Measurements from ENCODE around the gene ANKRD61.

DNA sequence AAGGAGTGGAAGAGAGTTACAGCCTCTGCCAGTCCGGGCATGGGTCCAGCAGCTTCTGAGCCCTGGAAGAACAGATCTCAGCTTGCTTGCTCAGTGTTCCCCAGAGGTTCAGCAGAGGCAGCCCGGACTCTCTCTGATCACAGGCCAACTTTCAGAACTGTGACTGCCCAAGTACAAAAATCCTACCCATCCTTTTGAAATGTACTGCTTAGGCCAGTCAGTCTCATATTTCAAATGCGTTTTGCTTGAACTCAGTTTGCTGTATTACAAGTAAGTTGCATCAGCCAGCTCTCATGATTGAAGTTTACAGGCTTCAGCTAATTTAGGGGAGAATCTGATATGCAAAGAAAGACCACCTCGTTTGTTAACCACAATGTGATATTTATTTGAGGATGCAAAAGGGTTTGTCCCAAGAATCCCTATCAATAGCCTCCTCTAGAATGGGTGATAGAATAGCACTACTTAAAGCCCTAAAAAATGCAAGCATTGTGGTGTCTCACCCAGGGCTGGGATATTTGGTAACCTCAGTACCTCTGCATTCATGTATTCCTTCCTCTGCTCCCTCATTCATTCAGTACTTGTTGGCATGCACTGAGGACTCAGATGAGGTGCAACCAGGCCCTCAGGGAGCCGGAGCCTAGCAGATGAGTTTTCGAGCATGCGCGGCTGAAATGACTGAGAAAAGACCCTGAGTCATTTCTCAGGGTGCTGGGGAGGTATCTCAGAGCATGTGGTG lies 15.1 kb upstream of the ANKRD61 start:
- TF ChIP-seq TAF1 (IDR thresholded peaks at IDR 0.05; ENCODE audit: borderline replicate concordance, low read depth, low read length): no peak
- no peak for TF ChIP-seq POLR2AphosphoS5 (IDR thresholded peaks at IDR 0.05; ENCODE audit: low read depth, low read length)
- no peak for TF ChIP-seq POLR2A (IDR thresholded peaks at IDR 0.05; ENCODE audit: low read depth, low read length)

Data from GM12892 (cell line).